IPS-20b (cell line): ENCODE measurements around the gene LTK.
A peak's percentile ranks its signal among the peaks of the same experiment; 100 is the strongest.

ENCODE experiments used
- H3K27ac ChIP-seq: one replicate; pipeline ENCODE4 v1.5.1; 2013; ENCODE audit warnings: low read length
- H3K27me3 ChIP-seq: 2 replicates; pipeline ENCODE4 v1.6.1; 2013; ENCODE audit warnings: mild to moderate bottlenecking, low read length, inconsistent platforms; ENCODE audit not compliant: insufficient read depth
- H3K36me3 ChIP-seq: 2 replicates; pipeline ENCODE4 v1.6.1; 2013; ENCODE audit warnings: low read depth, mild to moderate bottlenecking, inconsistent platforms, low read length, moderate library complexity; ENCODE audit not compliant: insufficient read depth
- H3K4me1 ChIP-seq: 2 replicates; pipeline ENCODE4 v1.6.1; 2013; ENCODE audit warnings: mild to moderate bottlenecking, control low read depth, inconsistent platforms, low read length, moderate library complexity; ENCODE audit not compliant: insufficient read depth
- H3K4me3 ChIP-seq: 2 replicates; pipeline ENCODE4 v1.5.1; 2013; ENCODE audit warnings: mild to moderate bottlenecking, low read length, inconsistent platforms
- H3K9ac ChIP-seq: 2 replicates; pipeline ENCODE4 v1.6.1; 2013; ENCODE audit warnings: low read depth, mild to moderate bottlenecking, inconsistent platforms, low read length, moderate library complexity
- H3K9me3 ChIP-seq: 2 replicates; pipeline ENCODE4 v1.6.1; 2013; ENCODE audit warnings: mild to moderate bottlenecking, low read depth, low read length, inconsistent platforms; ENCODE audit not compliant: insufficient read depth

The LTK gene

GRCh38 chr15:41494190-41494921 is 19.3 kb downstream of the LTK start:
- H3K36me3 ChIP-seq: no peaks in the 10 kb centered on the region
- H3K27me3 ChIP-seq: peaks cover 93% of the 10 kb centered on the region
- H3K9me3 ChIP-seq: no peaks in the 10 kb centered on the region
- H3K4me3 ChIP-seq: peak overlapping the region; percentile 49; the same call in 1 of the 2 replicates
- H3K27ac ChIP-seq: no peak overlapping the region
- no peak overlapping the region for H3K9ac ChIP-seq
- H3K4me1 ChIP-seq: no peaks in the 10 kb centered on the region; the same call in 1 of the 2 replicates

DNA sequence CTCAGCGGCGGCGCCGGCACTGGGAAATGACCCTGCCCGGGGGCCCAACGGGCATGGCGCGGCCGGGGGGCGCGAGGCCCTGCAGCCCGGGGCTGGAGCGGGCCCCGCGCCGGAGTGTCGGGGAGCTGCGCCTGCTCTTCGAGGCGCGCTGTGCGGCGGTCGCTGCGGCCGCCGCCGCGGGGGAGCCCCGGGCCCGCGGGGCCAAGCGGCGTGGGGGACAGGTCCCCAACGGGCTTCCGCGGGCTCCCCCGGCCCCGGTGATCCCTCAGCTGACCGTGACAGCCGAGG is 19.8 kb downstream of the LTK start:
- no peaks in the 10 kb centered on the region; the same call in 1 of the 2 replicates for H3K4me1 ChIP-seq
- peaks cover 88% of the 10 kb centered on the region for H3K27me3 ChIP-seq
- no peak overlapping the region for H3K9ac ChIP-seq
- peak overlapping the region; percentile 49; the same call in 1 of the 2 replicates for H3K4me3 ChIP-seq
- H3K27ac ChIP-seq: no peak overlapping the region
- no peaks in the 10 kb centered on the region for H3K36me3 ChIP-seq
- no peaks in the 10 kb centered on the region for H3K9me3 ChIP-seq

DNA sequence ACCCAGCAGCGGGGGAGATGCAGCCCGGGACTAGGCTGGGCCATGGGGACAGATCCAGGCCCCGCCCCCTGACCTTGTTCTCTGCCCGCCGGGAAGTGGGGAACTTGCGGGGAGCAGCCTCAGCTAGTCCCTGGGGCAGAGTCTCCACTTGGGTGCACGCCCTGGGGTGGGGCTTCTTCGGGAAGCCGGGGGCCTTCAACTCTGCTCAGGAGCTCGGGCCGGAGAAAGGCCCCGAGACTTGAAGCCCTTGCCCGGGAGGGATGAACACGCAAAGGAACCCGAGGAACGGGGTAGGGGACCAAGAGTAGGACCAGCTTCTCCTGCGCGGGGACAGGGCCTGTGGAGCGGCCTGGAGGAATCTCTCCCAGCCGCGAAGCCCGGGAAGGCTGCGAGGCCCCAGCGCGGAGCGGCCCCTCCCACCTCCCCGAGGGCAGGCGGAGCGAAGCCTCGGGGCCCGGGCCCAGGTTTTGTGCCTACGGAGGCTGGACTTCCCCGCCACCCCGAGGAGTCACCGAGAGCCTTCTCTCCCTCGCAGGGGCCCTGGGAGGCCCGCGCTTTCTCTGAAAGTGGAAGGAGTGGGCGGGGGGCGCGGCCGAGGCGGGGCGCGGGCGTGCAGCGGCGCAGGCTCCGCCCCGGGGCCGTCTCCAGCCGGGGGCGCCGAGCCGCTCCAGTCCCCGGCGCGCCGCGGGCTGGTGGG is 20.3 kb downstream of the LTK start, which contains the start of gene ITPKA:
ITPKA (plus strand) TSS at position 670 of the 697 bp plus-strand sequence. CDS start 54 bp downstream, outside the sequence.
- Histone ChIP-seq H3K9me3 (no peaks in the 10 kb centered on the region), H3K27me3 (peaks cover 83% of the 10 kb centered on the region), H3K4me3 (peak within 1 kb of the TSS; percentile 66), H3K4me1 (no peaks in the 10 kb centered on the region; the same call in 1 of the 2 replicates), H3K36me3 (no peaks in the 10 kb centered on the region), H3K27ac (no peak within 1 kb of the TSS), H3K9ac (peak within 1 kb of the TSS; percentile 2; the same call in 1 of the 2 replicates)

DNA sequence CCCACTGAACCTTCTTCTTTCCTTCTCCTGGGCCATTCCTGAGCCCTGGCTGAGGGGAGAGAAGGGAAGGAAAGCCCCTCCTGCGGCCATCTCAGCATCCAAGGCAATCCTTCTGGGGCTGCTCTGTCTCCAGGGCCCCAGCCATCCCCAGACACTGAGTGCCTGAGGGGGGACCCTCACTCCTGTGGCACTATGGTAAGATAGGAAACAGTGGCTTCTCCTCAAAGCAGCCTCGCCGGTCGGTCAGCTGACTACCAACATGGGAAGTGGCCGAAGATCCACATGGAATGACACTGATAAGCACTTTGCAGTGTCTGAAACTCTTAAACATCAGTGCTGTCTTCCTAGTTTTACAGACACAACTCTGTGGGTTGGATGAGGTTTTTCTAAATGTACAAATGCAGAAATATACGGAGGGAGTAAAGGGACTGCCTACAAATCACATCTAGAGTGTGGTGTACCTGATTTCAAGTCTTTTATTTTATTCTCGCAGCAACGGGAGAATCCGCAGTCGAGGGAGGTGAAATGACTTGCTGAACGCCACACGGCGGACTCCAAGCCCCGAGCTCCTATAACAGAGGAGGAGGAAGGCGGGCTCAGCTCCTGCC is 20.9 kb downstream of the LTK start:
- Histone ChIP-seq H3K27me3 (peaks cover 77% of the 10 kb centered on the region), H3K9ac (peak overlapping the region; percentile 2; the same call in 1 of the 2 replicates), H3K4me1 (no peaks in the 10 kb centered on the region; the same call in 1 of the 2 replicates), H3K27ac (no peak overlapping the region), H3K9me3 (no peaks in the 10 kb centered on the region), H3K36me3 (no peaks in the 10 kb centered on the region), H3K4me3 (peak overlapping the region; percentile 66)

DNA sequence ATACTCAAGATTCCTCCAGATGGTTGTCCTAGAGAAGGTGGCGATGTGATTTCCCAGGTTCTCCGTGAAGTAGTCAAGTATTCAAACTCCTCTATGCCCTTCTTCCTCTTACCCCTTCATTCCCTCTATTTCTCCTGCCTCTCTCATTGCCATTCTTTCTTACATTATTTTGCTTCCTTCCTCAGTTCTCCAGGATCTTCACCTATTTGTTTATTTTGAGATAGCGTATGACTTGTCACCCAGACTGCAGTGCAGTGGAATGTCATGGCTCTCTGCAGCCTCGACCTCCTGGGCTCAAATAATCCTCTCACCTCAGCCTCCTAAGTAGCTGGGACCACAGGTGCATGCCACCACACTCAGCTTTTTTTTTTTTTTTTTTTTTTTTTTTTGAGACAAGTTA is 21.7 kb downstream of the LTK start:
- Histone ChIP-seq H3K4me1 (no peaks in the 10 kb centered on the region; the same call in 1 of the 2 replicates), H3K27me3 (peaks cover 69% of the 10 kb centered on the region), H3K9me3 (no peaks in the 10 kb centered on the region), H3K4me3 (no peak overlapping the region), H3K9ac (no peak overlapping the region), H3K27ac (no peak overlapping the region), H3K36me3 (no peaks in the 10 kb centered on the region)

DNA sequence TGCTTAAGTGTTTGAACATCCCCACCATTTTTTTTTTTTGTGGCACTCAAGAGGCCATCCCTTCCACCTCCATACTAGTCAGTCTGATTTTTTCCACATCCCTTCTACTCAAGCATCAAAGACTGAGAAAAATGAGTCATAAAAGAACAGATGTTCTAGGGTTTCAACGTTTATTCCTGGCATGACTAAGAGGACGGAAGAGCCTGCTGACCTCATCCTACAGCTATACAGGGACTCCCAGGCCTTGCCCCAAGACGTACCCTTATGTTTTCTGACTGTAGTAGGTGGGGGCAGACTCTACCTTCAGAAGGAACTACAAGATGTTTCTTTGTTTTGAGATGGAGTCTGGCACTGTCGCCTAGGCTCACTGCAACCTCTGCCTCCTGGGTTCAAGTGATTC is 23.3 kb downstream of the LTK start:
- Histone ChIP-seq H3K27ac (no peak overlapping the region), H3K9ac (no peak overlapping the region), H3K4me3 (no peak overlapping the region), H3K27me3 (peaks cover 53% of the 10 kb centered on the region), H3K36me3 (no peaks in the 10 kb centered on the region), H3K4me1 (no peaks in the 10 kb centered on the region; the same call in 1 of the 2 replicates), H3K9me3 (no peaks in the 10 kb centered on the region)

GRCh38 chr15:41489641-41490040 is 24.0 kb downstream of the LTK start:
- H3K27me3 ChIP-seq: peaks cover 46% of the 10 kb centered on the region
- H3K36me3 ChIP-seq: no peaks in the 10 kb centered on the region
- H3K4me3 ChIP-seq: no peak overlapping the region
- H3K9me3 ChIP-seq: no peaks in the 10 kb centered on the region
- no peaks in the 10 kb centered on the region; the same call in 1 of the 2 replicates for H3K4me1 ChIP-seq
- no peak overlapping the region for H3K9ac ChIP-seq
- no peak overlapping the region for H3K27ac ChIP-seq

DNA sequence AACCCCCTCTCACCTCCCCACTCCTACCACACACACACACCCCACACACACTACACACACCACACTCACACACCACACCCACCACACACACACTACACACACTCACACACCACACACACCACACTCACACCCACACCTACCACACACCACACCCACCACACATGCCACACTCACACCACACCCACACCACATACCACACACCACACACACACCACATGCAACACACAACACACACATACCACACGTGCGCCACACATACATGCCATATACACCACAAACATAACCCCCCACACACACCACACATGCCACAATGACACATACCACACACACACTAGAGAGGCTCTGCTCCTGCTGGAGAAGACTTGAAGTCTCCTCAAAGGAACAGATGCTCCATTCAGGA is 25.8 kb downstream of the LTK start:
- H3K27me3 ChIP-seq: peaks cover 28% of the 10 kb centered on the region

DNA sequence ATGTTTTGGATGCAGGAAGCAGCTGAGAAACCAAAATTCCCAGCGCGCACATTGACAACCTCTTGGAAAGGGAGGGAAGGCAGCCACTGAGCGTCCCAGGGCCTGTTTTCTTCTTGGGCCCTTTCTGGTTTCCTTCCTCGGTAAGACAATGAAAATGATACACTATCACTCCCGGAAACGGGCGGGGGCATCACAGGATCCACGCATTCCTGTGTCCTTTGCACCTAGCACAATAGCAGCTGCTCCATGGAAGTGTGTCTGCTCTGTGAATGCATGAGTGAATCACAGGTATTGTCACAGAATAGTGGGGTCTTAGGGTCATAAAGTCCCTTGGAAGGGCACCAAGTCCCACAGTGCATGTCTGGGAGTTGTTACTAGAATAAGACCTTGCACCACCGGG is 26.2 kb downstream of the LTK start:
- Histone ChIP-seq H3K27ac (no peak overlapping the region), H3K4me3 (no peak overlapping the region), H3K36me3 (peaks cover 14% of the 10 kb centered on the region), H3K9ac (no peak overlapping the region), H3K9me3 (no peaks in the 10 kb centered on the region), H3K27me3 (peaks cover 23% of the 10 kb centered on the region), H3K4me1 (no peaks in the 10 kb centered on the region)

More for the DNA sequence above, 25.8 kb downstream of the LTK start:
- Histone ChIP-seq H3K4me3 (no peak overlapping the region), H3K36me3 (peaks cover 9% of the 10 kb centered on the region), H3K9ac (no peak overlapping the region), H3K27ac (no peak overlapping the region), H3K4me1 (no peaks in the 10 kb centered on the region; the same call in 1 of the 2 replicates), H3K9me3 (no peaks in the 10 kb centered on the region)

GRCh38 chr15:41486286-41486685 is 27.3 kb downstream of the LTK start:
- no peak overlapping the region for H3K4me3 ChIP-seq

DNA sequence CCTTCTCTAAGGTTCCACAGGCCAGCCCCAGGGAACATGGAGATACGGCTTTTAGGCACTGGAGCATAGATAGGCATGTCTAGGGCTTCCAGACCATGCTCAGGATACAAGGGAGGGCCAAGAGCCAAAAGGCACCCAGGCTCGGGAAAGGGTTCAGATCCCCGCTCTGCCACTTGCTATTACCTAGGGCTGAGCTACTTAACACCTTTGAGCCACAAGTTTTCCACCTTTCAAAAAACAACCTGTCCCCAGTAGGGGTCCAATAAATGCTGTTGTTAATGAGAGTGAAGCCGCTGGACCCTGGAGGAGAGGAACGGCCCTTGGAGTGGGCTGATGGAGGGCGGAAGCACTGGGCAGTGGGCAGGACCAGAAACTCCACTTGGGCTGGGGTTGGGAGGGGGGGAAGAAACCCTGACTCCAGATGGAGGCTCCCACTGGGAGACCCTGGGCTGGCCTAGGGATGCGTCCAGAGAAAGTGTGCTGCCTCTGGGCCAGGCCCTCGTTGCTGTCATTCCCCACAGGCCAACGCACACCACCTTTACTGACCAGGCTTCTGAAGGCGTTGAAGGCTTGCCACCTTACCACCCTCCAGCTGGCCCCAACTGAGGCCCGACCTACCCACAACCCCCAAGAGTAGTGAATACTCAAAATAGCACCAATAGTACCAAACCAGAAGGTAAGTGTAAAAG is 28.5 kb downstream of the LTK start:
- H3K4me1 ChIP-seq: no peaks in the 10 kb centered on the region
- no peak overlapping the region for H3K9ac ChIP-seq
- H3K27ac ChIP-seq: no peak overlapping the region
- H3K9me3 ChIP-seq: no peaks in the 10 kb centered on the region
- peaks cover under 1% of the 10 kb centered on the region; the same call in 1 of the 2 replicates for H3K27me3 ChIP-seq
- H3K4me3 ChIP-seq: no peak overlapping the region
- peaks cover 37% of the 10 kb centered on the region for H3K36me3 ChIP-seq

More at GRCh38 chr15:41486286-41486685, 27.3 kb downstream of the LTK start:
- no peak overlapping the region for H3K9ac ChIP-seq
- H3K27me3 ChIP-seq: peaks cover 13% of the 10 kb centered on the region
- no peak overlapping the region for H3K27ac ChIP-seq
- no peaks in the 10 kb centered on the region for H3K9me3 ChIP-seq
- peaks cover 24% of the 10 kb centered on the region for H3K36me3 ChIP-seq
- H3K4me1 ChIP-seq: no peaks in the 10 kb centered on the region
